K562 (cell line): ENCODE measurements around the gene CERCAM. TPM values are rescaled to one million over a fixed set of nuclear protein-coding genes. Genes with fewer than 3 reads are reported as not detected.
A peak's percentile ranks its signal among the peaks of the same experiment; 100 is the strongest.

Experiments
- CHD2 ChIP-seq: IDR thresholded peaks from 2 replicates; pipeline ENCODE4 v1.6.1; 2011; ENCODE audit warnings: low read depth, low read length
- FOSL1 ChIP-seq: fragments of 200-800 bp; sonication (Bioruptor generic); conservative IDR thresholded peaks from 2 replicates; pipeline ENCODE4 v1.6.1; 2016; ENCODE audit warnings: missing genetic modification characterization, missing compliant biosample characterization
- ILF3 ChIP-seq: fragments of 450-650 bp; IDR thresholded peaks from 2 replicates; pipeline ENCODE4 v1.6.1; 2018; ENCODE audit warnings: antibody characterized with exemption, mild to moderate bottlenecking, moderate library complexity, borderline replicate concordance
- JUND ChIP-seq, 2 experiments: IDR thresholded peaks; 2 replicates in 1 of 2; 3 replicates in 1 of 2; pipeline ENCODE4 v1.6.1; 2011; ENCODE audit warnings: borderline replicate concordance in 2 of 2, low read depth in 2 of 2, low read length in 2 of 2, improper control_type of control experiment in 1 of 2, missing biosample characterization in 1 of 2, missing genetic modification characterization in 1 of 2, missing genetic modification reagents in 1 of 2
- NELFE ChIP-seq: IDR thresholded peaks from 2 replicates; pipeline ENCODE4 v1.6.1; 2011; ENCODE audit warnings: mild to moderate bottlenecking; ENCODE audit not compliant: insufficient read depth, insufficient read length
- PCBP1 ChIP-seq: fragments of 200-400 bp; formaldehyde crosslinking; IDR thresholded peaks from 2 replicates; pipeline ENCODE4 v1.6.1; 2018; ENCODE audit warnings: mild to moderate bottlenecking, low read depth, low read length; ENCODE audit not compliant: poor library complexity, severe bottlenecking
- RB1 ChIP-seq: fragments of 450-650 bp; IDR thresholded peaks from 2 replicates; pipeline ENCODE4 v1.6.1; 2017; ENCODE audit warnings: low read depth, mild to moderate bottlenecking
- SAFB2 ChIP-seq: fragments of 200-400 bp; formaldehyde crosslinking; IDR thresholded peaks from 2 replicates; pipeline ENCODE4 v1.6.1; 2018; ENCODE audit warnings: borderline replicate concordance, low read length, low read depth, moderate library complexity; ENCODE audit not compliant: severe bottlenecking
- SIN3B ChIP-seq: fragments of 450-650 bp; IDR thresholded peaks from 2 replicates; pipeline ENCODE4 v1.6.1; 2017; ENCODE audit warnings: low read depth, mild to moderate bottlenecking, moderate library complexity
- TCF7 ChIP-seq: sonication (generic); IDR thresholded peaks from 2 replicates; pipeline ENCODE4 v1.6.1; 2016; ENCODE audit warnings: antibody characterized with exemption, borderline replicate concordance
- USF1 ChIP-seq: sonication (generic); formaldehyde crosslinking; IDR thresholded peaks from 2 replicates; pipeline ENCODE4 v1.9.0; 2022; ENCODE audit warnings: mild to moderate bottlenecking, missing genetic modification reagents
- ZNF384 ChIP-seq: IDR thresholded peaks from 2 replicates; pipeline ENCODE4 v1.6.1; 2012; ENCODE audit warnings: low read depth, low read length, improper control_type of control experiment
- polyA plus RNA-seq, 8 experiments: library from polyadenylated mRNA; depleted of rRNA in 4 of 8; stranded (reverse) in 5 of 8; unstranded in 3 of 8; fragments of >200 nt; fragmentation: Nextera tagmentation in 2 of 8; fragmentation: Illumina TruSeq in 1 of 8; extraction: Ambion mirVana in 2 of 8; extraction: Trizol in 1 of 8; gene quantifications; 2 replicates each; pipeline versions ENCODE4 v1.2.1 to v1.2.3, GENCODE V29; 2011 to 2014; ENCODE audit warnings: inconsistent platforms in 1 of 8, missing spikeins in 1 of 8
- total RNA-seq, 7 experiments: library from RNA; depleted of rRNA in 6 of 7; stranded (reverse); fragments of >200 nt in 6 of 7; fragmentation: Illumina TruSeq in 2 of 7; extraction: Trizol in 2 of 7; gene quantifications; 2 replicates each; pipeline versions ENCODE4 v1.2.1 to v1.2.3, GENCODE V29; 2011 to 2021; ENCODE audit warnings: low replicate concordance in 1 of 7

Gene CERCAM
- total and polyA plus RNA-seq, 9 of the 15 experiments (the other 6 are each of a cell fraction or from before 2014, with no cell fraction given): 0.75 to 24.0 (median 18.0) TPM

- TF ChIP-seq ILF3 (no peak), CHD2 (no peak), SAFB2 (no peak), NELFE (no peak), PCBP1 (no peak), USF1 (CRISPR knock-in tag) (0 out of 2 replicates have a peak, but pooled peaks have one; percentile 15), ZNF384 (peak; percentile 57; the same call in 1 of the 2 replicates), TCF7 (no peak), FOSL1 (tag) (peak; percentile 71), SIN3B (no peak), JUND (IDR thresholded peaks at IDR 0.05; ENCODE audit: borderline replicate concordance, low read depth, low read length) (0 out of 2 replicates have a peak, but pooled peaks have one; percentile 33), JUND (tag; IDR thresholded peaks at IDR 0.05; ENCODE audit: borderline replicate concordance, low read depth, low read length) (no peak), RB1 (no peak)
Observed at GRCh38 chr9:128372784-128373183, 47.9 kb upstream of the CERCAM start (continued).
